WTC11 (cell line): ENCODE results near the gene CNTNAP2.

ENCODE experiments used
- CREM ChIP-seq: sonication (generic); formaldehyde crosslinking; IDR thresholded peaks from 2 replicates; pipeline ENCODE4 v1.8.1; 2022; ENCODE audit warnings: mild to moderate bottlenecking, missing genetic modification reagents, moderate library complexity
- SP1 ChIP-seq: sonication (generic); formaldehyde crosslinking; conservative IDR thresholded peaks from 2 replicates; pipeline ENCODE4 v1.8.1; 2022; ENCODE audit warnings: missing genetic modification reagents
- TF ChIP-seq, protein P1 (sequence below): fragments of 200-600 bp; IDR thresholded peaks from 2 replicates; pipeline ENCODE4 v1.8.0; 2022; ENCODE audit warnings: antibody characterized with exemption
- TF ChIP-seq, protein P2 (sequence below): sonication (generic); formaldehyde crosslinking; IDR thresholded peaks from 2 replicates; pipeline ENCODE4 v1.8.1; 2022; ENCODE audit warnings: missing genetic modification reagents, borderline replicate concordance

DNA sequence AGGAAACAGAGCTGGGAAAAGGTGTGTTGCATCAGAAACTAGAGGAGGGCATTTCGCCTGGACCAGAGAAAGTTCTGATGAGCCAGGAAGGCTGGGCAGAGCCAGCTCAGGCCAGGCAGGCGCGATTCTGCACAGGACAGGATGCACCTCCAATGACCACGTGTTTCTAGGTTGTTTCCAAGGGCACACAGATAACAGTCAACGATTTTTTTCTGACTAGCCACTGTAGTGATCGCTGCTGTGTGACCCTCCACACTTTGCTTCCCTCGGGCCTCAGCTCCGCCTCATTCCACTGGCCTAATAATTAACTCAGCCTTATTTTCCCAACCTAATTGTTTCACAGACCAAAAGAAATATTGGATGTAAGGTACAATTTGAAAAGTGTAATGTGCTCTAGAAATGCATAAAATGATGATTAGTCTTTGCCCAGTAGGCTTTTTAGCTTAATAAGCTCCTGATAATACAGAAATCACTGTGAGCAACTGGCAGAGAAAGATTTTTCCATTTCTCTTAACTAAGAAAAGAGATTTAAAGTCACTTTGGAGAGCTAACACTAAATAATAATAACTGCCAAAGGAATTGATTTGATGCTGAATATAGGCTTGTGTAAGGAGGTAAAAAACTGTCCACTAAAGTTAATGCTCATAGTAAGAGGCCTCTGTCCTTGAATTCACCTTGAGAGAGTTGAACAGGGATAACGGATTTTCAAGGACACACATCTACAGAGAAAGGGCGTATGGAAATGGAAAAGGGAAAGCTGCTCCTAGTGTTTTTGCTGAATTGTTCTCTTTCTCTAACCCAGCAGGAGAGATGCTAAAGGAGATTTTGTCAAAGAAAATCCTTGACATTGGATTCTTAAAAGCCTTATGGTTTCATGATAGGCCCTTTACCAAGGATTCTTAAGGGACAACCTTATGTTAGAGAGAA lies 2183.0 kb downstream of the CNTNAP2 start:
- no peak for TF ChIP-seq SP1 (CRISPR knock-in tag)
- no peak for TF ChIP-seq CREM (CRISPR knock-in tag)
- TF ChIP-seq, protein P1, sequence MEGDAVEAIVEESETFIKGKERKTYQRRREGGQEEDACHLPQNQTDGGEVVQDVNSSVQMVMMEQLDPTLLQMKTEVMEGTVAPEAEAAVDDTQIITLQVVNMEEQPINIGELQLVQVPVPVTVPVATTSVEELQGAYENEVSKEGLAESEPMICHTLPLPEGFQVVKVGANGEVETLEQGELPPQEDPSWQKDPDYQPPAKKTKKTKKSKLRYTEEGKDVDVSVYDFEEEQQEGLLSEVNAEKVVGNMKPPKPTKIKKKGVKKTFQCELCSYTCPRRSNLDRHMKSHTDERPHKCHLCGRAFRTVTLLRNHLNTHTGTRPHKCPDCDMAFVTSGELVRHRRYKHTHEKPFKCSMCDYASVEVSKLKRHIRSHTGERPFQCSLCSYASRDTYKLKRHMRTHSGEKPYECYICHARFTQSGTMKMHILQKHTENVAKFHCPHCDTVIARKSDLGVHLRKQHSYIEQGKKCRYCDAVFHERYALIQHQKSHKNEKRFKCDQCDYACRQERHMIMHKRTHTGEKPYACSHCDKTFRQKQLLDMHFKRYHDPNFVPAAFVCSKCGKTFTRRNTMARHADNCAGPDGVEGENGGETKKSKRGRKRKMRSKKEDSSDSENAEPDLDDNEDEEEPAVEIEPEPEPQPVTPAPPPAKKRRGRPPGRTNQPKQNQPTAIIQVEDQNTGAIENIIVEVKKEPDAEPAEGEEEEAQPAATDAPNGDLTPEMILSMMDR, result no peak
- TF ChIP-seq, protein P2, sequence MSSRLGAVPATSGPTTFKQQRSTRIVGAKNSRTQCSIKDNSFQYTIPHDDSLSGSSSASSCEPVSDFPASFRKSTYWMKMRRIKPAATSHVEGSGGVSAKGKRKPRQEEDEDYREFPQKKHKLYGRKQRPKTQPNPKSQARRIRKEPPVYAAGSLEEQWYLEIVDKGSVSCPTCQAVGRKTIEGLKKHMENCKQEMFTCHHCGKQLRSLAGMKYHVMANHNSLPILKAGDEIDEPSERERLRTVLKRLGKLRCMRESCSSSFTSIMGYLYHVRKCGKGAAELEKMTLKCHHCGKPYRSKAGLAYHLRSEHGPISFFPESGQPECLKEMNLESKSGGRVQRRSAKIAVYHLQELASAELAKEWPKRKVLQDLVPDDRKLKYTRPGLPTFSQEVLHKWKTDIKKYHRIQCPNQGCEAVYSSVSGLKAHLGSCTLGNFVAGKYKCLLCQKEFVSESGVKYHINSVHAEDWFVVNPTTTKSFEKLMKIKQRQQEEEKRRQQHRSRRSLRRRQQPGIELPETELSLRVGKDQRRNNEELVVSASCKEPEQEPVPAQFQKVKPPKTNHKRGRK (CRISPR knock-in tag), result no peak
